Natural killer cell (primary cell): ENCODE results near the gene ITGA7. TPM values are rescaled to one million over a fixed set of nuclear protein-coding genes. Genes with fewer than 3 reads are reported as not detected.

ENCODE experiments used
- ATAC-seq, 3 donors: fragments of 150-1000 bp in 2 of 3; fragments of 200-7000 bp in 1 of 3; cut with Tn5 transposase; 1 replicate in 1 of 3; 2 replicates in 2 of 3; pipeline ENCODE4 v1.10.0; 2021; ENCODE audit warnings: mild to moderate bottlenecking in 2 of 3, moderate library complexity in 2 of 3
- DNase-seq, 2 donors: peaks; one replicate each; pipeline versions ENCODE4 v3.0.0 to v3.0.0-alpha.2; 2013 to 2021; ENCODE audit warnings: mixed read lengths in 1 of 2
- H3K27ac ChIP-seq: one replicate; pipeline ENCODE4 v1.5.1; 2013; ENCODE audit warnings: mild to moderate bottlenecking, low read length
- H3K27me3 ChIP-seq: one replicate; pipeline ENCODE4 v1.6.1; 2013; ENCODE audit warnings: low read length; ENCODE audit not compliant: control insufficient read depth, insufficient read depth
- H3K36me3 ChIP-seq: one replicate; pipeline ENCODE4 v1.6.1; 2013; ENCODE audit warnings: low read length; ENCODE audit not compliant: control insufficient read depth, insufficient read depth
- H3K4me1 ChIP-seq: one replicate; pipeline ENCODE4 v1.6.1; 2013; ENCODE audit warnings: low read length; ENCODE audit not compliant: control insufficient read depth, insufficient read depth
- H3K4me3 ChIP-seq: one replicate; pipeline ENCODE4 v1.5.1; 2013; ENCODE audit warnings: low read length
- H3K9me3 ChIP-seq: one replicate; pipeline ENCODE4 v1.6.1; 2013; ENCODE audit warnings: low read length; ENCODE audit not compliant: control insufficient read depth, insufficient read depth
- H3K27ac Mint-ChIP-seq, 2 donors: one replicate each; pipeline ENCODE4 v1.8.0; 2022; ENCODE audit warnings: mild to moderate bottlenecking in 2 of 2, mixed read lengths in 2 of 2, moderate library complexity in 1 of 2
- H3K27me3 Mint-ChIP-seq, 2 donors: one replicate each; pipeline ENCODE4 v1.8.0; 2022; ENCODE audit warnings: low read depth in 2 of 2, mixed read lengths in 2 of 2
- H3K36me3 Mint-ChIP-seq: one replicate; pipeline ENCODE4 v1.8.0; 2022; ENCODE audit warnings: mixed read lengths
- H3K4me1 Mint-ChIP-seq, 2 donors: one replicate each; pipeline ENCODE4 v1.8.0; 2022; ENCODE audit warnings: mixed read lengths in 2 of 2
- H3K4me3 Mint-ChIP-seq: one replicate; pipeline ENCODE4 v1.8.0; 2022; ENCODE audit warnings: mild to moderate bottlenecking, moderate library complexity, mixed read lengths
- H3K9me3 Mint-ChIP-seq, 2 donors: one replicate each; pipeline ENCODE4 v1.8.0; 2022; ENCODE audit warnings: mixed read lengths in 2 of 2
- CTCF ChIP-seq: fragments of 200-600 bp; IDR thresholded peaks from one replicate; pipeline ENCODE4 v1.8.0; 2022; ENCODE audit warnings: antibody characterized with exemption
- WGBS: methylation state at CpG from one replicate; pipeline ENCODE4 v1.1.7; 2013; ENCODE audit warnings: missing lambda C conversion rate; ENCODE audit not compliant: insufficient coverage; 5-methylcytosine and 5-hydroxymethylcytosine counted together
- intact Hi-C: fragments of 100-400 bp; cut with micrococcal nuclease; formaldehyde crosslinking; loops from one replicate; pipeline ENCODE4 v1.14.2; 2022
- total RNA-seq, 4 donors: library from RNA; stranded (reverse); fragments of 120-200 nt in 1 of 4; gene quantifications; one replicate each; pipeline versions ENCODE4 v1.2.3 to v1.2.4, GENCODE V29; 2013 to 2022

ITGA7 gene
- total RNA-seq, 3 donors from 2014 or later (not counting 1 experiment from before 2014, with no cell fraction given): 2.8 to 4.6 (median 4.3) TPM

- no peaks in the 10 kb centered on the region for H3K9me3 ChIP-seq
- H3K4me1 ChIP-seq: no peaks in the 10 kb centered on the region
- Mint-ChIP-seq H3K4me1 (peaks cover 4 to 5% of the 10 kb centered on the region in 2 donors), H3K27ac (no peak overlapping the region), H3K4me3 (no peak overlapping the region), H3K9me3 (no peaks in the 10 kb centered on the region), H3K27me3 (peaks cover 0 to 17% of the 10 kb centered on the region in 2 donors), H3K36me3 (no peaks in the 10 kb centered on the region)
- H3K4me3 ChIP-seq: no peak overlapping the region
- H3K27me3 ChIP-seq: no peaks in the 10 kb centered on the region
- no peak for TF ChIP-seq CTCF
- DNase-seq (no peak), ATAC-seq (no peak)
- 95% methylated on average over 1 of the region's 4 CpGs for WGBS
- H3K36me3 ChIP-seq: no peaks in the 10 kb centered on the region
- intact Hi-C loops: no loop called here
- no peak overlapping the region for H3K27ac ChIP-seq
These were observed 50.5 kb downstream of the ITGA7 start for GRCh38 chr12:55657212-55657611.

GRCh38 chr12:55654511-55655214 is 53.0 kb downstream of the ITGA7 start:
- H3K4me3 Mint-ChIP-seq: no peak overlapping the region
- intact Hi-C loops: no loop called here

GRCh38 chr12:55653031-55653430 is 54.7 kb downstream of the ITGA7 start:
- Mint-ChIP-seq H3K27me3 (peaks cover 0 to 5% of the 10 kb centered on the region in 2 donors), H3K9me3 (no peaks in the 10 kb centered on the region), H3K36me3 (no peaks in the 10 kb centered on the region), H3K4me1 (peaks cover 4 to 5% of the 10 kb centered on the region in 2 donors), H3K27ac (no peak overlapping the region), H3K4me3 (no peak overlapping the region)
- Histone ChIP-seq H3K4me1 (no peaks in the 10 kb centered on the region), H3K9me3 (no peaks in the 10 kb centered on the region), H3K27me3 (no peaks in the 10 kb centered on the region), H3K27ac (no peak overlapping the region), H3K4me3 (no peak overlapping the region), H3K36me3 (no peaks in the 10 kb centered on the region)
- DNase-seq (peak in 1 of 2 donors; percentile 21), ATAC-seq (peak in 2 of 3 donors; percentile 58 to 60)
- WGBS: 48% methylated on average over 3 of the region's 3 CpGs
- intact Hi-C loops: no loop called here
- no peak for TF ChIP-seq CTCF

More at GRCh38 chr12:55654511-55655214, 53.0 kb downstream of the ITGA7 start:
- no peaks in the 10 kb centered on the region for H3K9me3 Mint-ChIP-seq
- no peak for TF ChIP-seq CTCF
- Histone ChIP-seq H3K27ac (no peak overlapping the region), H3K4me1 (no peaks in the 10 kb centered on the region), H3K4me3 (no peak overlapping the region), H3K27me3 (no peaks in the 10 kb centered on the region), H3K9me3 (no peaks in the 10 kb centered on the region), H3K36me3 (no peaks in the 10 kb centered on the region)
- H3K27me3 Mint-ChIP-seq: peaks cover 0 to 5% of the 10 kb centered on the region in 2 donors
- no peaks in the 10 kb centered on the region for H3K36me3 Mint-ChIP-seq
- DNase-seq (no peak), ATAC-seq (no peak)
- no peak overlapping the region for H3K27ac Mint-ChIP-seq
- WGBS: 92% methylated on average over 17 of the region's 17 CpGs
- H3K4me1 Mint-ChIP-seq: peaks cover 4 to 5% of the 10 kb centered on the region in 2 donors
